Stimulated activated CD4-positive, alpha-beta T cell treated with anti-CD3 and anti-CD28 coated beads, Interleukin-1b, Interleukin-23, amount 100 ng/mL, for 48 hours (primary cell): Measurements from ENCODE around the gene CCDC167.
"Not testable (repeated sequence)": the region's sequence is repeated elsewhere in the genome, so short reads cannot be mapped to it uniquely, and the experiment has no call there.

ENCODE experiments used
- DNase-seq: peaks from one replicate; pipeline ENCODE4 v3.0.0-alpha.2; 2020

CCDC167 gene

DNA sequence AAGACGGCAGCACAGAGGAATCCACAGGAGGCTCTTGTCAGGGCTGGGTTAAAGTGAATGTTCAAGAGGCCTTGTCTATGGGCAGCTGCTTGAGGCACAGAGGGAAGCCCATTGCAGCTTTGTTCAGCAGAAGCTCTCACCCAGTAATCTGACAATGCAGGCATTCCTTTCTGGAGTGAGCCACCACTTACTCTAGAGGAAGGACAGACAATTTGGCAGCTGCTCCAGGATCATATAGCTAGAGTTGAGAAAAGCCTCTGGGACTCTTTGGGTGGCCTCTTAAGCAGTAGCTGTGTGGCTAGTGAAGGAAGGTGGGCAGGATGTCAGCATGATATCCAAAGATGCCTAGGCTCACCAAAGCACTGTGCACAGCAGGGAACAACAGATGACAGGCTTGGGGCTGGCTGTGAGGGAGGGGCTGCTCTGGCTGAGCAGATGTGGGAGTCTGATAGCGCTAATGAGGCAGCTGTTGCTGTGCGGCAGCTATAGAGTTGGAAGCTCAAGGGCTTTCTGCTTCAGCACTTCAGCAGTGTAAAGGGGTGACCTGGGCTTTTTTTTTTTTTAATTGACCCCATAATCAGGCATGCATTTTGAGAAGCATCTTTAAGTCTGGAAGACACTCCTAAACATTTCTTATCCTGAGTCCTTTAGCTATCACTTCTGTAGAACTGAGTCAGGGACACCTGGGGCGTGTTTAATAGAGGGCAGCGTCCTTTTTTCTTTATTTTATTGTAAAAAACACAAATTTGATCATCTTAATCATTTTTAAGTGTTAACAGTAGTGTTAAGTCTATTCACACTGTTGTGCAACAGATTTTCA, 39.5 kb downstream of the CCDC167 start:
- no peak for DNase-seq

DNA sequence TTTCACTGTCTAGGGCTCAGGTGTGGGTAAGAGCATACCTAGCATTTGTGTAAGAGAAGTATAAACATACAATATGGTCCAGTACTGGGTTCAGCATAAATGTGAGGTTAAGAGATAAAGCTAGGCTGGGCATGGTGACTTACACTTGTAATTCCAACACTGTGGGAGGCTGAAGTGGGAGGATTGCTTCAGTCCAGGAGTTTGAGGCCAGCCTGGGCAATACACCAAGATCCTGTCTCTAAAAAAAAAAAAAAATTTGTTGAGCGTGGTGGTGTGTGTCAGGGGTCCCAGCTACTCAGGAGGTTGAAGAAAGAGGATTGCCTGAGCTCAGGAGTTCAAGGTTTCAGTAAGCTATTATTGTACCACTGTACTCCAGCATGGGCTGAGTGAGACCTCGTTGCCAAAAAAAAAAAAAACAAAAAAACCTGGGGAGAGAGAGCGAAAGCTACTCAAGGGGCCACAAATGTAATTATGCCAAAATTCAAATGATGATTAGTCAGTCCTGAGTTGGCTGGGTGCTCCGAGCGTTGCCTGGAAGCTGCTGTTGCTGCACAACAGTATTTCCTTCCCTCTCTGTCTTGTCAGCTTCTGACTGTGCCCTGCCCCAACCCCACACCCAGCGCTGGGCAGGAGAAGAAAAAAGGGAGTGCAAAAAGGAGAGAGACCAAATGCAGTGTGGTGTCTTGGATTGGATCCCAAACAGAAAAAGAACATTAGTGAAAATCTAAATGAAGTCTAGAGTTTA, 42.7 kb downstream of the CCDC167 start:
- DNase-seq = no peak

DNA sequence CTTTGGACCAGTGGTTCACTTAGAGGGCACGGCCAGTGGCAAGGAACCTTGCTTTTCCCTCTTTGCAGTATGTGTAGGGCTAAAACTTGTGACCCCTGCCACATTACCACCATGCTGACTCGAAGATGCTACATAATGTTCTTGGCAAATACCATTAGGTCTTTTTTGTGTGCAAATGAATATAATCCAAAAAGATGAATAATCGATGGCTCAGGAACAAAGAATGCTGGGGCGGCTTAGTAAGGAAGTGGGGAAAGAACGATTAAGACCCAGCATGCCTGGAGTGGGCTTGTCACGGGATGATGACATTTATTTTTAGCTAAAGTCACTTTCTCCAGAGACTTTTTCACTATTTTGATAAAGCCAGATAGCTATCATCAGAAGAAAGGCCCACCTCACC, 43.6 kb downstream of the CCDC167 start:
- DNase-seq = no peak

DNA sequence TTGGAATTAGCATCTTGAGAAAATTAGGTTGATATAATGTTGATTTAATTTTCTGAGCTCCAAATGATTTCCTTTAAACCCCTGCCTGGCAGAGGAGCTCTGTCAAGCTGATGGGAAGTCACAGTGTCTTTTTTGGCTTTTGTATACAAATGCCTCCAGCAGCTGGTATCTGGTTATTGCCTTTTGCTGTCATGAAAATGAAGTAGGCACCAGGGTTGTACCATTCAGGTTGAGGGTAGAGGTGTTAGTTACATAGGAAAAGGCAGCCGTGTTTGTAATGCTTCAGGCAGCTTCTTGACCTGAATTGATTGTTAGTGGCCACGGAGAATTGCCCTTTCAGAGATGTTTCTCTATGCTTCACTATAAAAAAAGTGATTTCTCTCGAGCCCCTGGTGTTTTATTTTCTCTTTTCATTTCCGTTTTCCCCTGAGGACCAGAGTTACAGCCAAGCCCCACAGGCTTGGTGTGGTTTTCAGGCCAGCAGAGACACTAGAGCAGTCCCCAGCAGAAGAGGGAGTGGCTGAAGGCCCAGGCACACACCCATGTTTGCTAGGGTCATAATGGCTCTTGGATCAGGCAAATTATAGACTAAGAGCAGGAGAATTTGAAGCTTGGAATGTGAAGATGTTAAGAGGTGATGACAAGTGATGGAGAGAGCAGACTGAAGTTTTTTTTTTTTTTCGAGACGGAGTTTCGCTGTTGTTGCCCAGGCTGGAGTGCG, 45.1 kb downstream of the CCDC167 start:
- DNase-seq = no peak

DNA sequence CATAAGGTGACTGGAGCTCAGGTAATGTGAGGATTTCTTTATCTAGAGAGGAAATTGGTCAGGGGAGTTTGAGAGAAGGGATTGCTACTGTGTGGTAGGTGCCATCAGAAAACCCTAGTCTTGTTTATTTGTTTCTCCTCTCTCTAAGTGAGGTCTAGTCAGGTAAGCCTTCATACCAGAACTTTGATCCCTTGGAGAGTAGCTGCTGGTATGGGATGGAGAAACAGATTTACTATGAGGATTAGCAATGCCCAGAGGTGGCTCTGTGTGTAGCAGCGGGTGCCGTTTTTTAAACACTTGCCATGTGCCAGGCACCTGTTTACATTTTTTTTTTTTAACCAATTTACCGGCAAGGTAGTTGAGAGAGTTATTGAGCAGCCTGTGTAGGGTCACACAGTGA, 47.2 kb downstream of the CCDC167 start:
- DNase-seq = no peak

DNA sequence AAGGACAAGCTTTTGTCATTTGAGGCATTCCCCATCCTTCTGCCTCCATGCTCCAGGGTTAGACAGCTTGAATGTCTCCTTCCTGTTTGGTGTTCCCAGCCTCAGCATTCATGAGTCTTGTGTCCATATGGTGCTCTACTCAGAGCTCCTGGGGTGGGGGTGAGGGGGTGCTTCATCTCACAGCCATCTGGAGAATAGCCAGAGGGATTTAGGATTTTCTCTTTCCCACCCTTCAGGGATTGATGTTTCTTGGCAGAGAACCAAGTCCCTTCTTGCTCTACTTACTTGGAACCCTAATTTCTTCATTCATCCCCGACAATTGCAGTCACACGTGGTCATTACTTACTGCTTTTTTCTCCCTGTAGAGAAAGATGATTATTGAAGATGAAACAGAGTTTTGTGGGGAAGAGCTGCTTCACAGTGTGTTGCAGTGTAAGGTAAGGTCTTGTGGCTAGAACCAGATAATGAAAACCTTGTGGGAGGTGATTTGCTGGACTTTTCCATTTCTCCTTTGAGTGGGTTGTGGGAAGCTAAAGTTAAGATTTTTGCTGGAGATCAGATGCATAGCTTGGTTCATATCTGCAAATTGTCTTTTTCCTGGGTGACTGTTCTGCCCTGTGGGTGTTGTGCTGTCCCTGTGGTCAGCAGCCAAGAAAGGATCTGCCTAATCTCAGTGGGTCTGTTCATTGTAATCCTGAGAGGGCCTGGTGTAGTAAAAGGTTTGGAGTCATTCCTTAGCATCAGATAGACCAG, 48.1 kb downstream of the CCDC167 start:
- no peak for DNase-seq

DNA sequence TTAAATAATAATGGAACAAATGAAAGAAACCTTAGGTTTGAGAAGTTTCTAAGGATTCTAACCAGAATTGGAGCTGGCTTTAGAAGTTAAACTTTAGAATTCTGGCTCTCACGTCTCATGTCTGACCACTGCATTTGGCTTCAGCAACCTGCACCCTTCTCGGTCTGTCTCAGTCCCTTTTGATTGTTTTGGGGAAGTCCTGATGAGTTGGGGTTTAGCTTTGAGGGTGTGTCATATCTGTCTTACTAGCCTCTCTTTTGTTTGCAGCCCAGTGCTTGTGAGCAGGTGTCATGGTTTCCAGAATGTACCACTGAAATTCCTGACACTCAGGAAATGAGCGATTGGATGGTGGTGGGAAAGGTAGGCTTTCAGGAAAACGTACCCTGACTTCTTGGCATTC, 49.7 kb downstream of the CCDC167 start:
- DNase-seq = no peak

DNA sequence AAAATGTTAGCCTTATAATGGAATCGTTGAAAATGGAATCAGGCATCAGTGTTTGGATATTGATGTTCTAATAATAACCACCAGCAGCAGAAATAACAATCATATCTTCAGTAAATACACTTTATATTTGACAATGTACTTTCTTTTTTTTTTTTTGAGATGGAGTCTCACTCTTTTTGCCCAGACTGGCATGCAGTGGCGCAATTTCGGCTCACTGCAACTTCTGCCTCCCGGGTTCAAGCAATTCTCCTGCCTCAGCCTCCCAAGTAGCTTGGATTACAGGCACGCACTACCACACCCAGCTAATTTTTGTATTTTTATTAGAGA, 56.5 kb downstream of the CCDC167 start:
- not testable (repeated sequence) for DNase-seq

DNA sequence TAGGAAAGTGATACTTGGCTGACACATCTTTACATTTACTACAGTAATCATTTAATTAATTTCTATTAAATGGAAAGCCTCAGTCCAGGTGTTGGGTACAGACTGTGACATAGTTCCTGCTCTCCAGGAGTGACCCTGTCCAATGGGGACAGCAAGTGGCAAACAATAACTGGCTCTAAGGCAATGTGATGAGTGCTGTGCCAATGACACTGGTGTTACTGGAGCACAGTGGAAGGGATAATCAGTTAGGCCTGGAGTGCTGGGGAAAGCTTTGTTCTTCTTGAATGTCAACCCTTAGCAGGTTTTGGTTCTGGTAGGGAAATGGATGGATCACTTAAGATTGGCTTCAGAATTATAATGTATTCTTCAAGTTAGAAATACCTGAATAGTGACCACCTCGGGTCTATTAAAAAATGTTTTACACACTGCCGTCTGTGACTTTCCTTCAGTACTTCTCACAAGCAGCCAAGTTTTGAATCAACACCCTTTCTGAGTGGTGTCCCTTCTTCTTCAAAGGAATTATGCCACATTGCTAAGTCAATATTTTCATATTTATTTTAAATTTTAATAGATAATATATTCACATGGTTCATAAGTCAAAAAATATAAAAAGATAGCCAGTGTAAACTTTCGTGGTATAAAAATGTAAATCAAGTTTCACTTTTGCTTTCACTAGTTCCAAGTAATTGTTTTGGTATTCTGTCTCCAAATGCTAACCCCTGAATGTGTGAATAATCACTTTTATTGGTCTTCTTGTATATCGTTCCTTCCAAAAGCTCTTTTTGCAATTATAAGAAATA, 57.1 kb downstream of the CCDC167 start:
- DNase-seq = no peak

DNA sequence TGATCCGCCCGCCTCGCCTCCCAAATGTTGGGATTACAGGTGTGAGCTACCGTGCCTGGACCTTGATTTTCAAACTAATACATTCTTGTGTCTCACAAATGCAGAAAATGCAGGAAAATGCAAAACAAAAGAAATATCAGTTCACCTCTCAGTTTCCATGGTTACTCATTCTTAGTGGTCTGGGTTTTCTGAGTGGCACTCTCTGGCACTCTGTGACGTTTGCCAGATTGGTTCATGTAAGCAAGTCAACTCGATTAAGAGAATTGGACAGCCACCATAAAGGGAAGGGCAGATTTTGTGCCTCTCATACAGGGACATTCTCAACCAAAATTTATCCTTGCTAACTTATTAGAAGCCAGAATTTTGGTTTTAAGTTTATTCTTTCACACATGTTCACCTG, 58.0 kb downstream of the CCDC167 start:
- no peak for DNase-seq

DNA sequence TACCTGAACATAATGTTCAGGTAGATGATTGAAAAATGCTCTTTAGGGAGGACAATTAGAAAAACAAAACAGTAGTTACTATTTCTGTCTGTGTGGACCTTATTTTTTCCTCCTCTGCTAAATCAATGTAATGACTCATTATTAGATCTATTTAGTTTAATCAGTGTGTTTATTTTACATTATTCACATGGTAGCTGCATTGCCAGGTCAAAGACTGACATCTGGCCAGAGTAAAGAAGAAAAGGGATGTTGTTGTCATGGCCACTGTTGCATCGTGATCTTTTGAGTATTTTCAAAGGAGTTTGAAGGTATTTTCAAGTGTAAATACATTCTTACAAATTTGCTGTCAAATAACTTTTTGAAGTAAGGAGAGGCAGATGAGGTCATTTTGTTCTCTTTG, 60.8 kb downstream of the CCDC167 start:
- DNase-seq = no peak

DNA sequence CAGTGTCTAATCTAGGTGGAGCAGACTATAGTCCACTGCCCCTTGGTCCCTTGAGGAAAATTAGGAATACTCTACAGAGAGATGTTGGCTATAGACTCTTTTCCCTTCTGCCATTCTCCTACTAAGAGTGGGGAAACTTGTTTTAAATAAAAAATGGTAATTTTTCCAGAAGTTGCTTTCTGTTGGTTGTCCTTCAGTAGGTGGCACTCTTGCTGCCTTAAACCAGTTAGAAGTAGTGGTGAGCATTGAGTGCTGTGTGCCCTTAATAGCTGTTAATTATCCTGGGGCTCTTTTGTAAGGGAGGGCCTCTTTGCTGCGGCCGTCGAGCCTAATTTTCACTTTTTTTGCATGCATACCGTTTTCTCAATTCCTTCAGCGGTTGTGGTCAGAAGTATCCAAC, 63.9 kb downstream of the CCDC167 start:
- no peak for DNase-seq

DNA sequence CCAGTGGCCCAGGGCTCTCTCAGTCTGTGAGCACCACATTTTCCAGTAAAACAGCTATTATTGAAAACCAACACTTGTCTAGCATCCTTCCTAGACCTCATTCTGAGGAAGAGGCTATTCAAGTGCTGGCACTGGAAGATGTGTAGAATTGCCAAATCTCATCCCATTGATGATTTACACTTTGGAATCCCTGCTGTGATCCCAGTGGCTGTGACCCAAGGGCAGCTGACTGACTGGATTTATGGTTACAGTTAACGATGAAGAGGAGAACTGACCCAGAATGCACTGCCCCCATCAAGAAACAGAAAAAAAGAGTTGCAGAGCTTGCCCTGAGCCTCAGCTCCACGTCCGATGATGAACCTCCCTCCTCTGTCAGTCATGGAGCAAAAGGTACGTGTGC, 64.3 kb downstream of the CCDC167 start:
- DNase-seq = no peak

DNA sequence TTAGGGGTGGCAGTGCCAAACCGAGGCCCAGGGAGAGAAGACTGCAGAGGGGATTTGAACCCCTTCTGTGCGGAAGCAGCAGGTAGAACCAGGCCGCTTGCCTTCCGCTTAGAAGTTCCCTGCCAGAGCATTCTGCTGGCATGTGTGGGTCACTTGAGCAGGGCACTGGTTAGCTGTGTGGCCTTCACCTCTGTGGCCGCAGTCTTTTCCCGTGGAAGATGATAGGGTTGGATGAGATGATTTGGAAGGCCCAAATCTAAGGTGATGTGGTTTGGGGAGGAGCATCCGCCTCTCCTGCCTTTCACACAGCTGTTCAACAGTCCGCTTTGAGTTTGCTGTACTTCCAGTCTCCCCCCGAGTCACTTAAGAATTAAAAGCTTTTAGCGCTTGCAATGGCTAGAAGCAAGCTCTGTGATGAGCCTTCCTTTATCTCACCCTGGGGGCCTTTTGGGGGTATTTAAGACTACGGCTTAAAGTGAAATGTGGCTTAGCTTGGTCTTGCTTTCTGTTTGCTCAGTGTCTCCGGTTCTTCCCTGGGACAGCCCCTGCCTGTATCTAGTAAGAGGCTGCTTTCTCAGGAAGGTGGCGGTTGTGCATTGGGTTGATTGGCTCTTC, 65.9 kb downstream of the CCDC167 start:
- peak; percentile 53 for DNase-seq
